ENCODE results near the gene LIF.

LIF gene

GRCh38 chr22:30276039-30276438 lies 29.5 kb upstream of the LIF start:
- H3K36me3 ChIP-seq (replicated peaks in 1 of 2; ENCODE audit: control insufficient read depth in 2 of 2, insufficient read depth in 2 of 2, low read length in 2 of 2) = no peaks in the 10 kb centered on the region
- no peak overlapping the region for H2BK5ac ChIP-seq (ENCODE audit: low read length)
- H4K91ac ChIP-seq (ENCODE audit: low read depth, low read length, poor library complexity) = no peak overlapping the region
- no peak overlapping the region for H3K4ac ChIP-seq (ENCODE audit: low read length)
- no peak overlapping the region for H2BK15ac ChIP-seq (ENCODE audit: low read length)
- H4K8ac ChIP-seq (ENCODE audit: low read depth, low read length) = no peak overlapping the region
- no peak overlapping the region for H3K14ac ChIP-seq (ENCODE audit: low read length)
- H2AFZ ChIP-seq (ENCODE audit: low read length) = no peak overlapping the region
- no peaks in the 10 kb centered on the region for H3K9me3 ChIP-seq (replicated peaks in 1 of 2; ENCODE audit: control insufficient read depth in 2 of 2, insufficient read depth in 1 of 2, low read depth in 1 of 2, low read length in 2 of 2)
- peaks cover 6 to 8% of the 10 kb centered on the region in 2 donors for H3K4me1 ChIP-seq (ENCODE audit: control insufficient read depth in 2 of 2, insufficient read depth in 1 of 2, low read depth in 1 of 2, low read length in 2 of 2)
- DNase-seq (ENCODE audit: low spot score) = no peak
- no peak overlapping the region for H3K9ac ChIP-seq (ENCODE audit: low read depth, low read length, poor library complexity)
- no peak overlapping the region for H3K18ac ChIP-seq (ENCODE audit: low read length)
- H3K23ac ChIP-seq (ENCODE audit: low read depth, low read length, poor library complexity) = no peak overlapping the region
- peak overlapping the region; percentile 16 for H2AK5ac ChIP-seq (ENCODE audit: low read depth, low read length)
- peaks cover 0 to 18% (median 1%) of the 10 kb centered on the region in 3 experiments for H3K27me3 ChIP-seq (ENCODE audit: control insufficient read depth in 3 of 3, insufficient read depth in 3 of 3, low read depth in 1 of 3, low read length in 3 of 3)
- H2BK12ac ChIP-seq (ENCODE audit: low read length) = no peak overlapping the region
- H3K79me1 ChIP-seq (ENCODE audit: low read depth, low read length) = peaks cover 2% of the 10 kb centered on the region
- H3K4me3 ChIP-seq (ENCODE audit: low read length in 2 of 2) = no peak overlapping the region
- H3K27ac ChIP-seq (replicated peaks; ENCODE audit: low read length) = no peak overlapping the region
- no peak overlapping the region for H2BK120ac ChIP-seq (ENCODE audit: low read depth, low read length)
- no CpG with 5 or more reads among the region's 8 CpGs for WGBS, 2 donors (ENCODE audit: extremely low coverage in 2 of 2, insufficient read length in 2 of 2, insufficient replicate concordance in 1 of 2)
- no peak overlapping the region for H3K4me2 ChIP-seq (ENCODE audit: insufficient read depth, low read length, poor library complexity, severe bottlenecking)

- H4K91ac ChIP-seq (ENCODE audit: low read depth, low read length, poor library complexity) = no peak overlapping the region
- H3K4me3 ChIP-seq (ENCODE audit: low read length in 2 of 2) = no peak overlapping the region
- H2BK15ac ChIP-seq (ENCODE audit: low read length) = no peak overlapping the region
- H2BK120ac ChIP-seq (ENCODE audit: low read depth, low read length) = no peak overlapping the region
- no peak overlapping the region for H3K14ac ChIP-seq (ENCODE audit: low read length)
- H2AFZ ChIP-seq (ENCODE audit: low read length) = no peak overlapping the region
- H3K23ac ChIP-seq (ENCODE audit: low read depth, low read length, poor library complexity) = no peak overlapping the region
- no peak overlapping the region for H3K9ac ChIP-seq (ENCODE audit: low read depth, low read length, poor library complexity)
- no CpG with 5 or more reads among the region's 8 CpGs for WGBS, 2 donors (ENCODE audit: extremely low coverage in 2 of 2, insufficient read length in 2 of 2, insufficient replicate concordance in 1 of 2)
- peaks cover 0 to 18% (median 1%) of the 10 kb centered on the region in 3 experiments for H3K27me3 ChIP-seq (ENCODE audit: control insufficient read depth in 3 of 3, insufficient read depth in 3 of 3, low read depth in 1 of 3, low read length in 3 of 3)
- H3K4me1 ChIP-seq (ENCODE audit: control insufficient read depth in 2 of 2, insufficient read depth in 1 of 2, low read depth in 1 of 2, low read length in 2 of 2) = peaks cover 6 to 8% of the 10 kb centered on the region in 2 donors
- H3K4me2 ChIP-seq (ENCODE audit: insufficient read depth, low read length, poor library complexity, severe bottlenecking) = no peak overlapping the region
- H4K8ac ChIP-seq (ENCODE audit: low read depth, low read length) = no peak overlapping the region
- H3K79me1 ChIP-seq (ENCODE audit: low read depth, low read length) = peaks cover 2% of the 10 kb centered on the region
- H2BK12ac ChIP-seq (ENCODE audit: low read length) = no peak overlapping the region
- H2BK5ac ChIP-seq (ENCODE audit: low read length) = no peak overlapping the region
- no peak overlapping the region for H3K27ac ChIP-seq (replicated peaks; ENCODE audit: low read length)
- H3K9me3 ChIP-seq (replicated peaks in 1 of 2; ENCODE audit: control insufficient read depth in 2 of 2, insufficient read depth in 1 of 2, low read depth in 1 of 2, low read length in 2 of 2) = no peaks in the 10 kb centered on the region
- H3K36me3 ChIP-seq (replicated peaks in 1 of 2; ENCODE audit: control insufficient read depth in 2 of 2, insufficient read depth in 2 of 2, low read length in 2 of 2) = no peaks in the 10 kb centered on the region
- no peak for DNase-seq (ENCODE audit: low spot score)
- H3K18ac ChIP-seq (ENCODE audit: low read length) = no peak overlapping the region
- peak overlapping the region; percentile 16 for H2AK5ac ChIP-seq (ENCODE audit: low read depth, low read length)
- no peak overlapping the region for H3K4ac ChIP-seq (ENCODE audit: low read length)
Measured at GRCh38 chr22:30275625-30276024, 29.1 kb upstream of the LIF start.

- no peak overlapping the region for H2BK12ac ChIP-seq (ENCODE audit: low read length)
- no peak overlapping the region for H4K8ac ChIP-seq (ENCODE audit: low read depth, low read length)
- peaks cover 2% of the 10 kb centered on the region for H3K79me1 ChIP-seq (ENCODE audit: low read depth, low read length)
- H3K9me3 ChIP-seq (replicated peaks in 1 of 2; ENCODE audit: control insufficient read depth in 2 of 2, insufficient read depth in 1 of 2, low read depth in 1 of 2, low read length in 2 of 2) = no peaks in the 10 kb centered on the region
- no CpG with 5 or more reads among the region's 9 CpGs for WGBS, 2 donors (ENCODE audit: extremely low coverage in 2 of 2, insufficient read length in 2 of 2, insufficient replicate concordance in 1 of 2)
- H3K4me1 ChIP-seq (ENCODE audit: control insufficient read depth in 2 of 2, insufficient read depth in 1 of 2, low read depth in 1 of 2, low read length in 2 of 2) = peaks cover 6 to 8% of the 10 kb centered on the region in 2 donors
- H3K27ac ChIP-seq (replicated peaks; ENCODE audit: low read length) = no peak overlapping the region
- H4K91ac ChIP-seq (ENCODE audit: low read depth, low read length, poor library complexity) = no peak overlapping the region
- peak overlapping the region; percentile 30 for H3K9ac ChIP-seq (ENCODE audit: low read depth, low read length, poor library complexity)
- no peak overlapping the region for H3K18ac ChIP-seq (ENCODE audit: low read length)
- H3K23ac ChIP-seq (ENCODE audit: low read depth, low read length, poor library complexity) = no peak overlapping the region
- no peak overlapping the region for H3K14ac ChIP-seq (ENCODE audit: low read length)
- no peaks in the 10 kb centered on the region for H3K36me3 ChIP-seq (replicated peaks in 1 of 2; ENCODE audit: control insufficient read depth in 2 of 2, insufficient read depth in 2 of 2, low read length in 2 of 2)
- peak overlapping the region; percentile 37 for H2AK5ac ChIP-seq (ENCODE audit: low read depth, low read length)
- no peak overlapping the region for H3K4me2 ChIP-seq (ENCODE audit: insufficient read depth, low read length, poor library complexity, severe bottlenecking)
- no peak overlapping the region for H2AFZ ChIP-seq (ENCODE audit: low read length)
- no peak overlapping the region for H2BK120ac ChIP-seq (ENCODE audit: low read depth, low read length)
- H3K4me3 ChIP-seq (ENCODE audit: low read length in 2 of 2) = no peak overlapping the region
- H3K4ac ChIP-seq (ENCODE audit: low read length) = no peak overlapping the region
- peaks cover 0 to 18% (median 1%) of the 10 kb centered on the region in 3 experiments for H3K27me3 ChIP-seq (ENCODE audit: control insufficient read depth in 3 of 3, insufficient read depth in 3 of 3, low read depth in 1 of 3, low read length in 3 of 3)
- no peak for DNase-seq (ENCODE audit: low spot score)
- H2BK5ac ChIP-seq (ENCODE audit: low read length) = peak overlapping the region; percentile 16
- peak overlapping the region; percentile 22 for H2BK15ac ChIP-seq (ENCODE audit: low read length)
Measured at GRCh38 chr22:30274437-30274812, 27.9 kb upstream of the LIF start.

GRCh38 chr22:30273711-30274436 lies 27.3 kb upstream of the LIF start:
- H3K4me3 ChIP-seq (ENCODE audit: low read length in 2 of 2) = no peak overlapping the region

More at GRCh38 chr22:30273711-30274436, 27.3 kb upstream of the LIF start:
- Histone ChIP-seq H2AFZ (ENCODE audit: low read length) (no peak overlapping the region), H2AK5ac (ENCODE audit: low read depth, low read length) (peak overlapping the region; percentile 66), H3K9me3 (replicated peaks in 1 of 2; ENCODE audit: control insufficient read depth in 2 of 2, insufficient read depth in 1 of 2, low read depth in 1 of 2, low read length in 2 of 2) (no peaks in the 10 kb centered on the region), H3K27me3 (ENCODE audit: control insufficient read depth in 3 of 3, insufficient read depth in 3 of 3, low read depth in 1 of 3, low read length in 3 of 3) (peaks cover 0 to 18% (median 1%) of the 10 kb centered on the region in 3 experiments), H4K91ac (ENCODE audit: low read depth, low read length, poor library complexity) (no peak overlapping the region), H3K14ac (ENCODE audit: low read length) (no peak overlapping the region), H3K27ac (replicated peaks; ENCODE audit: low read length) (no peak overlapping the region), H3K79me1 (ENCODE audit: low read depth, low read length) (peaks cover 2% of the 10 kb centered on the region), H3K36me3 (replicated peaks in 1 of 2; ENCODE audit: control insufficient read depth in 2 of 2, insufficient read depth in 2 of 2, low read length in 2 of 2) (no peaks in the 10 kb centered on the region), H3K9ac (ENCODE audit: low read depth, low read length, poor library complexity) (peak overlapping the region; percentile 30), H3K23ac (ENCODE audit: low read depth, low read length, poor library complexity) (no peak overlapping the region), H4K8ac (ENCODE audit: low read depth, low read length) (peak overlapping the region; percentile 45), H3K18ac (ENCODE audit: low read length) (peak overlapping the region; percentile 7), H2BK12ac (ENCODE audit: low read length) (no peak overlapping the region), H3K4ac (ENCODE audit: low read length) (no peak overlapping the region), H2BK5ac (ENCODE audit: low read length) (peak overlapping the region; percentile 16), H2BK120ac (ENCODE audit: low read depth, low read length) (no peak overlapping the region), H3K4me1 (ENCODE audit: control insufficient read depth in 2 of 2, insufficient read depth in 1 of 2, low read depth in 1 of 2, low read length in 2 of 2) (peaks cover 6 to 8% of the 10 kb centered on the region in 2 donors), H2BK15ac (ENCODE audit: low read length) (no peak overlapping the region), H3K4me2 (ENCODE audit: insufficient read depth, low read length, poor library complexity, severe bottlenecking) (no peak overlapping the region)
- no peak for DNase-seq (ENCODE audit: low spot score)
- no CpG with 5 or more reads among the region's 10 CpGs for WGBS, 2 donors (ENCODE audit: extremely low coverage in 2 of 2, insufficient read length in 2 of 2, insufficient replicate concordance in 1 of 2)

Data from neuronal stem cell (in vitro differentiated cells).